Activated T-helper 1 cell treated with anti-CD3 and anti-CD28 coated beads, Interleukin-2, amount 50 U/mL, for 16 hours (primary cell): ENCODE data around the gene TNXB.
"Not testable (repeated sequence)": the region's sequence is repeated elsewhere in the genome, so short reads cannot be mapped to it uniquely, and the experiment has no call there.

Experiments used
- DNase-seq, 2 donors: peaks; one replicate each; pipeline ENCODE4 v3.0.0-alpha.2; 2020; ENCODE audit warnings: low read depth in 1 of 2, low spot score in 1 of 2

Gene TNXB

DNA sequence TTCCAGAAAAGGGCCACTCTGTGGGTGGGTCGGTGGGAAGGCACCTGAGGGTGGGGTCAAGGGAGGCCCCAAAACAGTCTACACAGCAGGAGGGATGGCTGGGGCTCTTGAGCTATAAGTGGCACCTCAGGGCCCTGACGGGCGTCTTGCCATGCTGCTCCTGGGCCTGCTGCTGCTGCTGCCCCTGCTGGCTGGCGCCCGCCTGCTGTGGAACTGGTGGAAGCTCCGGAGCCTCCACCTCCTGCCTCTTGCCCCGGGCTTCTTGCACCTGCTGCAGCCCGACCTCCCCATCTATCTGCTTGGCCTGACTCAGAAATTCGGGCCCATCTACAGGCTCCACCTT lies 103.6 kb downstream of the TNXB start:
- not testable (repeated sequence) for DNase-seq

DNA sequence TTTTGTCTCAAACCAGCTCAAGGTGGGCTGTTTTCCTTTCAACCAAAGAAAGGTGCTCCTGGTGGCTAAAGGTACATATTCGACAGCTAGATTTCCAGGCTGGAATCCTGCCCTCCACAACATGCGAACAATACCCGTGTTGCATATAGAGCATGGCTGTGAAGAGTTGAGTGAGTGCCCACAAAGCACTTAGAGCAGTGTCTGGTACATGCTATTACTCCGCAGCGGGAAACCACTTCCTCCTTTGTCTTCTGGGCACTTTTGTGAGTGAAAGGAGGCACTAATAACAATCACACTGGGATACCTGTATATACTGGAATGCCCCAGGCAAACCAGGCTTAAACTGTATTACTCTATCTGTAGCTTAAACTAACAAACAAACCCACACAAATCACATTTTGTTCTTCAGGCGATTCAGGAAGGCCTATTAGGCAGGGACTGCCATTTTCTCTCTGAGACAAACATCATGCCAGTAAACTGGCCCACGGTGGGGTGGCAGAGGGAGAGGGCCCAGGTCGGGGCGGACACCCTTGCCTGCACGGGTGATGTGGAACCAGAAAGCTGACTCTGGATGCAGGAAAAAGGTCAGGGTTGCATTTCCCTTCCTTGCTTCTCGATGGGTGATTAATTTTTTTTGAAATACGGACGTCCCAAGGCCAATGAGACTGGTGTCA lies 104.1 kb downstream of the TNXB start:
- not testable (repeated sequence) for DNase-seq

DNA sequence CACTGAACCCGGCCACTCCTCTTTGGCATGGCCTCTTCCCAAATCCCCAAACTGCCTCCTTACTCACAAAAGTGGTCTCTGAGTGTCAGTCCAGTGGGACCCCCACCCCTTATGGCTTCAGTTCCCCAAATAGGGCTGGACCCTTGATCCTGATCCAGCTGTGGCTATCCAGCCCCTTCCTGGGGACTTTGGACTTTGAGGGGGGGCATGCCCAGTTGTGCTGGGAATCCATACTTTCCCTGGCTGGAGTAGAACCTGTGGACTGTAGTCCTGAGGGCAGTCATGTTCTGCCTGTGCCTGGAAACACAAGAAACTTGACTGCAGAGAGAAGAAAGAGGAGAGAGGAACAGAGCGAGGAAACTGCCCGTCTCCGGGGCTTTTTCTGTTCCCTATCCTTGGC lies 104.7 kb downstream of the TNXB start:
- DNase-seq = not testable (repeated sequence)

DNA sequence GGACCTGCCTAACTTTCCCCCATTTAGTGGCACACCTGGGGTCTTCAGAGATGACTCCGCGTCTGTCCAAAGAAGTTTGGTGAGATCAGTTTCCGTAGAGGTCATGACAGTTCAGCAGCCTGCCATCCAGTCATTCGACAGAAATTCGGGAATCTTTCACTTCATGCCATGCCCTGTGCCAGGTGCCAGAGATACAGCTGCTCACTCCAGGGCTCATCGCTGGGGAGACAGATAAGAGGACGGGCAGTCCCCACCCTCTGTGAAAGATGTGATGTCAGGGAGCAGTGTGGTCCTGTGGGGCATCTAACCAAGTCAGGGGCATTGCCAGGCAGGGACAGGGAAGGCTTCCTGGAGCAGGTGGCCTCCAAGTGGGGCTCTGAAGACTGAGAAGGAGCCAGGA lies 105.8 kb downstream of the TNXB start:
- DNase-seq = not testable (repeated sequence)

DNA sequence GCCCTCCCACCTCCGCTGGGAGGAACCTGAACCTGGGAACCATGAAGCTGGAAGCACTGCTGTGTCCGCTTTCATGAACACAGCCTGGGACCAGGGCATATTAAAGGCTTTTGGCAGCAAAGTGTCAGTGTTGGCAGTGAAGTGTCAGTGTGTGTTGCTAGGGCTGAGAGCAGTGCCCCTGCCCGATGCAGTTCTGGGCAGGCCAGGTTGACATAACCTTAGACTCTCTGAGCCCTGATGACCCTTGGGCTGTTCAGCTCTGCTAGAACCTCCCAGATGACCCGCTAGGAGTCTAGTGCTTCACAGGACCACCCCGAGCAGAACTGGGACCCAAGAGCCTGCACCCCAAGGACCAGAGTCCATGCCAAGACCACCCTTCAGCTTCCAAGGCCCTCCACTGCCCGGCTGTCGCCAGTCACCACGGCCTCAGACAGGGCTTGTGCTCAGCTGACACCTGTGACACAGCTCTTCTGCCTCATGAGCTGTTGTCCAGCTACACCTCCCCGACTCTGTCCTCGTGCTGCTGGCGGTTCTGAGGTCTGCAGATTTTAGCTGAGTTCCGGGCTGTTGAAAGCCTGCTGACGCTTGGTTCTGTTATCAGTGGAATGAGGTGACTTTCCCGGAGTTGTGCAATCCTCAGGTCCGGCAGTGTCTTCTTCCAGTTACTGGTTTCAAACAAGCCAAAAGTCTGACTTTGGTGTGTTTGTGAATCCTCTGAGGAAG lies 106.4 kb downstream of the TNXB start:
- not testable (repeated sequence) for DNase-seq

DNA sequence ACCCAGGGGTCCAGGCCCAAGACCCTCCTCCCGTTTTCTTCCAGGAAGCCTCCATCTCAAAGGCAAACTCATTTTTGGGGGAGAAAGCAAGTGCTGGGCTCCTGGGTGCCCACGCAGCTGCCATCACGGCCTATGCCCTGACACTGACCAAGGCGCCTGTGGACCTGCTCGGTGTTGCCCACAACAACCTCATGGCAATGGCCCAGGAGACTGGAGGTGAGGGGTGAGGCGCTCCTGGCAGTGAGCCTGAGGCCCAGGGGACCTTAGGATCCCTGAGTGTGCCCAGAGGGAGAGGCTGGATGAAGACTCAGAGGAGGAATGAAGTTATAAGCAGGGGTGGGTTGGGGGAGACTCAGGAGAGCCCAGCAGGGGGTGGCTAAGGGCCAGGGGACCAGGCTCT lies 112.8 kb downstream of the TNXB start:
- not testable (repeated sequence) for DNase-seq

DNA sequence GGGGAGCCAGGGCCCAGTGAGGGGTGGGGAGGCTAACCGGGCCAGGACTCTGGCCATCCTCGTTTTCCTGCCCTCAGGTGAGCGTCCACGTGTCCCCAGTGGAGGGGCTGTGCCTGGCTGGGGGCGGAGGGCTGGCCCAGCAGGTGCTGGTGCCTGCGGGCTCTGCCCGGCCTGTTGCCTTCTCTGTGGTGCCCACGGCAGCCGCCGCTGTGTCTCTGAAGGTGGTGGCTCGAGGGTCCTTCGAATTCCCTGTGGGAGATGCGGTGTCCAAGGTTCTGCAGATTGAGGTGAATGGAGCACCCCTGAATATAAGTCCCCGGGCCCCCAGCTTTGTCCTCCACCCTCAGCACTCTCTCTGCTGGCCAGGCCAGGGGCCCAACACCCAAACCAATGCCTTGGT lies 114.7 kb downstream of the TNXB start:
- not testable (repeated sequence) for DNase-seq
